T-helper 2 cell treated with Interferon-gamma antibody and Interleukin-4, amounts not matched to agents 5 μg/mL and 100 μg/mL, for 36 hours (primary cell): ENCODE data around the gene CTRB1.

Source experiments
- DNase-seq: peaks from one replicate; pipeline ENCODE4 v3.0.0; 2021; ENCODE audit warnings: low spot score
- H3K27ac Mint-ChIP-seq: one replicate; pipeline ENCODE4 v1.8.0; 2021; ENCODE audit warnings: mild to moderate bottlenecking, mixed read lengths
- H3K27me3 Mint-ChIP-seq: one replicate; pipeline ENCODE4 v1.8.0; 2021; ENCODE audit warnings: low read depth, mixed read lengths
- H3K36me3 Mint-ChIP-seq: one replicate; pipeline ENCODE4 v1.8.0; 2021; ENCODE audit warnings: low read depth, mixed read lengths
- H3K4me1 Mint-ChIP-seq: one replicate; pipeline ENCODE4 v1.8.0; 2021; ENCODE audit warnings: low read depth, mixed read lengths
- H3K4me3 Mint-ChIP-seq: one replicate; pipeline ENCODE4 v1.8.0; 2022; ENCODE audit warnings: mild to moderate bottlenecking, moderate library complexity, mixed read lengths
- H3K9me3 Mint-ChIP-seq: one replicate; pipeline ENCODE4 v1.8.0; 2021; ENCODE audit warnings: mixed read lengths

The CTRB1 gene

DNA sequence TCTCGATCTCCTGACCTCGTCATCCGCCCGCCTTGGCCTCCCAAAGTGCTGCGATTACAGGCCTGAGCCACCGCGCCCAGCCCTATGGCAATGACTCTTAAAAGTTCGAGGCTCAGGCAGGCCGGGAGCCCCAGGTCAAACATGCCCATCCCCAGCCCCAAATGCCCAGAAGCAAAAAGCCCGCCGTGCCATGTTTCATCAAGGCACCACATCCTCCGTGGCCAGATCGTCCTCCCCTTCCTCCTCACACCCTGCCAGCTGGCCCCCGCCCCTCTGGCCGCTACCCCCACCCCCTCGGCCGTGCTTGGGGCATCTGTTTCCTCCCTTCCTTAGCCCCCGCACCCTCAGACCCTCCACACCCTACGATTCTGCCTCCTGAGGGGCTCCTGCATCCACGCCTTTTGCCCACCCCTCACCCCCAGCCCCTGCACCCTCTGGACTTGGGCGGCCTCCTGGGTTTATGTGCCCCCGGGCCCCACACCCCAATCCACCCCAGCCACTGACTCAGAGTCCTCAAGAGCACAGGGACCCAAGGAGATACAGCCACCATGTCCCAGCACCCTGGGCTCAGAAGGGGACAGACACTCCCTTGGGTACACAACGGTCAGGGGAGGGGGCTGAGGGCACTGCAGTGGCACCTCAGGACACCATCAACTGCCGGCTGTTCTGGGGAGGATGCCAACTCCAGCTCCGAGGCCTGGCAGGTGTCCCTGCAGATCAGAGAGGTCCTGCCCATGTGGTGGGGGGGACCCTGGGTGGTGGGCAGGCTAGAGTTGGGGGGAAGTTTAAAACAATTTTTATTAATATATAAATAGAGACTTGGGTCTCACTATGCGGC lies 7.1 kb downstream of the CTRB1 start:
- Mint-ChIP-seq H3K36me3 (no peaks in the 10 kb centered on the region), H3K27ac (no peak overlapping the region), H3K4me3 (no peak overlapping the region), H3K4me1 (no peaks in the 10 kb centered on the region), H3K9me3 (no peaks in the 10 kb centered on the region), H3K27me3 (no peaks in the 10 kb centered on the region)
- DNase-seq: no peak

DNA sequence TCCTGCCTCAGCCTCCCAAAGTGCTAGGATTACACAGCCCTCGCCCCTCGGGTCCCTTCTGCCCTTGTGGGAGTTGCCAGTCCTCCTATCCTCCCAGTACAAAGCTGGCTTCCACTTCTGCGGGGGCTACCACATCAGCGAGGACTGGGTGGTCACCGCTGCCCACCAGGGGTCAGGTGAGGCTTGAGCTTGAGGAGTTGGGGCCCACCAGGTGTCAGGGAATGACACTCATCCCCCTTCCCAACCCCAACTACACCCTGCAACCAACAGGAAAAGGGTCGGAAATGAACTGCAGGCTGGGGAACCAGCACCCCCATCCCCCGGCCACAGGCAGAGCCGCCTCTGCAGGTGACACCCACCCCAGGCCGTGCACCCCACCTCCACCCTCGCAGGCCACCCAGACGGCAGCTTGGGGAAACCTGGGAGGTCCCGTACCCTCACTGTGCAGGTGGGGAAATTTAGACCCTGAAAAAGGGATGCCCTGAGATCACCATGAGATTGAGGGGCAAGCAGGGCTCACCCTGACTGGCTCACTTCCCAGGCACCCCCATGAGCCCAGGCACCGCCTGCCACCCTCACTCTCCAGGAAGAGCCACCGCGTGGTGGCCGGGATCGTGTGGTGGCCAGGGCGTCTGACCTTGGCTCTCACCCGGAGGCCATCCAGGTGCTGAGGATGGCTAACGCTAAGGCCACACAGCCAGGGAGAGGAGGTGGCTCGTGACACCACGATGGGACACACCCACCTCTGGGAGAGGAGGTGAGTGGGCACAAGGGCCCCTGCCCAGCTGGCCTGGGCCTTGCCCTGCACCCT lies 8.0 kb downstream of the CTRB1 start:
- H3K27me3 Mint-ChIP-seq: no peaks in the 10 kb centered on the region
- no peak overlapping the region for H3K4me3 Mint-ChIP-seq
- H3K36me3 Mint-ChIP-seq: no peaks in the 10 kb centered on the region
- no peaks in the 10 kb centered on the region for H3K4me1 Mint-ChIP-seq
- H3K27ac Mint-ChIP-seq: no peak overlapping the region
- DNase-seq: no peak
- no peaks in the 10 kb centered on the region for H3K9me3 Mint-ChIP-seq

DNA sequence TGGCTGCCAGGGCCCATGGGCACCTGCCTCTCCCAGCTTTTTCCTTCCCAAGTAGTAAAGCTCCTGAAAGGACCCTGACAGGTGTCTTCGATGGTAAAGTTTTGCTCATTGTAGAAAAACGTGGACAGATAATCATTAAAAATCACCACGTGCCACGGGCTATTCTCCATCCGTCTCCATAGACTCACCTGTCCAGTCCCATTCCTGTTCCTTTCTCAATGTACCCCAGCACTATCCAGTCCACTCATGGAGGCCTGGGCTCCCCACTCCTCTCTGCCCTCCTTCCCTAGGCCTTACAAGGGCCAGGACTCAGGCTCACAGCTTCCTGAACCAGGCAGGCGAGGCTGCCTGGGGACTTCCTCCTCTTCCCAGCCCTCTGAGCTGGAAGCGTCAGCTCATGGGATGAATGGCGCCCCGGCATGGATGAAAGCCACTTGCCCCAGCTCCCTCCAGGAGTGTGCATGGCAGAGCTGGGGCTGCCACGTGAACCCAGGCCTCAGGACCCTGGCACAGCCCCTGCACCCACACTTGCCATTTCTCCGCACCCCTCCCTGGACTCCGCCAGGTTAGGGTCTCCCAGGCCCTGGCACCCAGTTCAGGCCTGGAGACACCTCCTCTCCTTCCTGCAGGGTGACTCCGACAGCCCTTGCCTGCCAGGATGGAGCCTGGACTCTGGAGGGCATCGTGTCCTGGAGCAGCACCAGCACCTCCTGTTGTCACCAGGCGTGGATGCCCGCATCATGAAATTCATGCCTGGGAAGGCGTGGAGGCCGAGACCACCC lies 8.8 kb downstream of the CTRB1 start:
- Mint-ChIP-seq H3K27me3 (no peaks in the 10 kb centered on the region), H3K4me1 (no peaks in the 10 kb centered on the region), H3K4me3 (no peak overlapping the region), H3K9me3 (no peaks in the 10 kb centered on the region), H3K36me3 (no peaks in the 10 kb centered on the region), H3K27ac (no peak overlapping the region)
- no peak for DNase-seq

DNA sequence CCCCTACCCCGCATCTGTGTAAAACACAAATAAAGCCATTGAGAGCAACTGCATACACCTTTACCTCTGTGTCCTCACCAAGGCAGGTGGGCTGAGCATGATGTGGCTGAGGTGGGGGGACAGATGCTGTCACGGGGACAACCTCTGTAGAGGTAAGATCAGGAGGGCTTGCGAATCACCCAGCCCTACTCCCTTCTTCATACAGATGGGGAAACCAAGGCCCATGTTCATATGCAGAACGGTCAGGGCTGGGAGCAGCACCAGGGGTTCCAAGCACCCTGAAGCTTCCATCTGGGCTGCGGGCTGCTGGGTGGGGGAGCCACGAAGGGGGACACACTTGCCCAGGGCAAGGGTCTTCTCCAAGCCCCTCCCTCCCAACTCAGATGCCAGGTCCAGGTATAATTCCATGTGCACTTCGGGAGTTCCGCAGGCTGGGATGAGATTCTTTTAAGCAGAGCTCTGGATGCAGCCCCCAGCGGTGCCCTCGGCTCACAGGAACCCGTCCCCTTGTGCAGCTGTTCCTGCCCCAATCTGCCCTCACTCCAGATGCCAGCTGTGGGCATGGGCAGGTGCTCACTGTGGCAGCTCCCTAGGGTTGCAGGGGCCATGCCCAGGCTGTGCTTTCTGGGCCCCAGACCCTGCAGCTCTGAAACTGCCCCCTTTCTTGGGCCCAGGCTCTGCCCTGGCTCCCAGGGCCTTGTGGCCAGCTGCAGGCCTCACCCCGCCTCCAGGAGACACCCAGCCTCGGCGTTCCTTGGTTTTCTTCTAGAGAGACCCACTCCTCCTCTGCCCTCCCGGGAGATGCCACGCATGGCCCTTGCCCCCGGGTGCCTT lies 9.6 kb downstream of the CTRB1 start:
- Mint-ChIP-seq H3K27ac (no peak overlapping the region), H3K27me3 (no peaks in the 10 kb centered on the region), H3K4me1 (no peaks in the 10 kb centered on the region), H3K9me3 (no peaks in the 10 kb centered on the region), H3K4me3 (no peak overlapping the region), H3K36me3 (no peaks in the 10 kb centered on the region)
- no peak for DNase-seq

DNA sequence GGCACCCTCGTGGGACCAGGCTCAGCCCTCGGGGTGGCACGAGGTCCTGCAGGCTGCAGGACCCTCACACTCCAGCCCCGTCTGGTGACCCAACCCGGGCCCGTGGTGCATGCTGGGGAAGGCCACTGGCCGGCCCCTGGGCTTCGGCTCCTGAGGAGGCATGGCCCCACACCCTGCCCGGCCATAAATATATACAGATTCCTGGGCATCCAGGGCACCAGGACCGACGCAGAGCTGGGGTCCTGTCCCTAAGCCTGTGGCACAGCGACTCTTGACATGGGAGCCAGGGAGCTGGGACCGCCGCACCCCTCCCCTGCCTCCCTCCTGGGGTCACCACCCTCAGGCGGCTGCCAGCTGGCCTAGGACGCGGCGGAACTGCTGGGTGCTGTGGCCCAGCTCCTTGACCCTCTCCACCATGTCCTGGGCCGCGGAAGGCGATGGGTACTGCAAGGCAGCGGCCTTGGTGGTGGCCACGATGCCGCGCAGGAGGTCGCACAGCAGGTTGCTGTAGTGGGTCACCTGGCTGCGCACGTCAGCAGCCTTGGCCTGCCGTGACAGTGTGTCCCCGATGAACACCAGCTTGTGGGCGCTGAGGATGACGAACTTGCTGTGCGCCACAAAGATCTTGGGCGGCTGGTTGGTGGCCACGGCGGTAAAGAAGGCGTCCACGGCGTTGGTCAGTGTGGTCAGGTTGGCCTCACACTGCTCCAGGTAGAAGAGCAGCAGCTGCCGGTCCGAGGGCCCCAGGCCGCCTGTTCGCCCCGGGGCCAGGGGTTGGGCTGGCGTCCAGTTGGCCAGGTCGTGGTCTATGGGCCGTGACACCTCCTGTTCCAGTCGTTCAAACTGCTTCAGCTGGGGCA lies 10.6 kb downstream of the CTRB1 start:
- Mint-ChIP-seq H3K36me3 (no peaks in the 10 kb centered on the region), H3K9me3 (no peaks in the 10 kb centered on the region), H3K27ac (no peak overlapping the region), H3K27me3 (no peaks in the 10 kb centered on the region), H3K4me3 (no peak overlapping the region), H3K4me1 (peaks cover 2% of the 10 kb centered on the region)
- DNase-seq: no peak

DNA sequence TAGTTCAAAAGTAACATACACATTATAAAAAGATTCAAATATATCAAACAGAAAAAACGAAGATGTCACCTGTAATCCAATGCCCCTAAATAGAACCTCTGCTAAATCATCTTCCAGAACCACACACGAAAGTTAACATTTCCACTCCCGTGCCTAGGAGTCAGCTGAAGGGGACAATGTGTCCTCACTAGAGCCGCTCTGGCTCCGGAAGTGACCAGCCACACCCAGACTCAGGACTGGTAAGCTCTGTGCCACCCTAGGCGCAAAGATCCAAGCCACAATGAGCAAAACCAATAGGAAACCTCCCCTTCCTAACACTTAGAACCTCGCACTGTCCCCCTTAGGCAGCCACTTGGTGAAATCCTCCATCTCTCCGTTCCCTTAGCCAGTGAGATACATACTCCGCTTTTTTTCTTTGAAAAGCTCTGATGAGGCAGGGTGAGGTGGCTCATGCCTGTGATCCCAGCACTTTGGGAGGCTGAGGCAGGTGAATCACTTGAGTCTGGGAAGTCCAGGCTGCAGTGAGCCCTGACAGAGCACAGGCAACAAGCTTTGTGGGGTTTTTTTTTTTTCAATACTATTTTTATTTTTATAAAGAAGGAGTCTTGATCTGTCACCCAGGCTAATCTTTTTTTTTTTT lies 11.8 kb downstream of the CTRB1 start:
- no peak for DNase-seq
- Mint-ChIP-seq H3K27ac (no peak overlapping the region), H3K4me1 (peaks cover 2% of the 10 kb centered on the region), H3K9me3 (no peaks in the 10 kb centered on the region), H3K36me3 (no peaks in the 10 kb centered on the region), H3K27me3 (no peaks in the 10 kb centered on the region), H3K4me3 (no peak overlapping the region)

DNA sequence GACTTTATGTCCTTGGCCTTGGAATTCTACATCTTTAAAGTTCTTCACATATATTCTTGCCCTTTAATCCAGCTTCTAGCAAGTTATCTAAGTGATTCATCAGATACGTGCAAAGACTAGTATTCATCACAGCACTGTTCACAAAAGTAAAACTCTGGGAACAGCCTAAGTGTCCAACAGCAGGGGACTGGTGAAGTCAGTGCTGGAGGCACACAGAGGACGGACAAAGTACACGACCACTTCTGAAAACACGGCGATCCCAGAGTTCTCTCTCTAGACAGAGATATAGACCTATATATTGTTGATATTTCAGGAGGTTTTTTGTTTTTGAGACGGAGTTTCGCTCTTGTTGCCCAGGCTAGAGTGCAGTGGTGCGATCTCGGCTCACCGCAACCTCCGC lies 12.8 kb downstream of the CTRB1 start:
- Mint-ChIP-seq H3K27me3 (no peaks in the 10 kb centered on the region), H3K4me3 (no peak overlapping the region)
- no peak for DNase-seq

DNA sequence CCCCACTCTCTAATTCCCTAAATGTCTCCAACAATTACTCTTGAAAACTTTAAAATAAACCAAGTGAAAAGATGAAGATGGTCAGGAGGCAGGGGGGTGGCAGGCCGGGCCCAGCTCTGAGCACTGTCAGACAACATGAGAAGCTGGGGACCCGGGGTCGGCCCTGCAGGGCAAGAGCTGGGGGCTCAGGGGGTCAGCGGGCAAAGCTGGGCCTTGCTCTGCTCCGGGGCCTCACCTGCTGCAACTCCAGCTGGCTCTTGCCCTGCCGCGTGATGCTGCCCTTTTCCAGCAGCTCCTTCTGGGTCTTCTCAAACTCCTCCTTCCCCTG lies 14.8 kb downstream of the CTRB1 start:
- H3K9me3 Mint-ChIP-seq: no peaks in the 10 kb centered on the region
- no peak overlapping the region for H3K4me3 Mint-ChIP-seq
- H3K27ac Mint-ChIP-seq: no peak overlapping the region
- DNase-seq: no peak
- H3K27me3 Mint-ChIP-seq: no peaks in the 10 kb centered on the region
- H3K36me3 Mint-ChIP-seq: no peaks in the 10 kb centered on the region
- H3K4me1 Mint-ChIP-seq: peaks cover 2% of the 10 kb centered on the region

More for the DNA sequence above, 12.8 kb downstream of the CTRB1 start:
- no peak overlapping the region for H3K27ac Mint-ChIP-seq
- H3K36me3 Mint-ChIP-seq: no peaks in the 10 kb centered on the region
- peaks cover 2% of the 10 kb centered on the region for H3K4me1 Mint-ChIP-seq
- H3K9me3 Mint-ChIP-seq: no peaks in the 10 kb centered on the region

DNA sequence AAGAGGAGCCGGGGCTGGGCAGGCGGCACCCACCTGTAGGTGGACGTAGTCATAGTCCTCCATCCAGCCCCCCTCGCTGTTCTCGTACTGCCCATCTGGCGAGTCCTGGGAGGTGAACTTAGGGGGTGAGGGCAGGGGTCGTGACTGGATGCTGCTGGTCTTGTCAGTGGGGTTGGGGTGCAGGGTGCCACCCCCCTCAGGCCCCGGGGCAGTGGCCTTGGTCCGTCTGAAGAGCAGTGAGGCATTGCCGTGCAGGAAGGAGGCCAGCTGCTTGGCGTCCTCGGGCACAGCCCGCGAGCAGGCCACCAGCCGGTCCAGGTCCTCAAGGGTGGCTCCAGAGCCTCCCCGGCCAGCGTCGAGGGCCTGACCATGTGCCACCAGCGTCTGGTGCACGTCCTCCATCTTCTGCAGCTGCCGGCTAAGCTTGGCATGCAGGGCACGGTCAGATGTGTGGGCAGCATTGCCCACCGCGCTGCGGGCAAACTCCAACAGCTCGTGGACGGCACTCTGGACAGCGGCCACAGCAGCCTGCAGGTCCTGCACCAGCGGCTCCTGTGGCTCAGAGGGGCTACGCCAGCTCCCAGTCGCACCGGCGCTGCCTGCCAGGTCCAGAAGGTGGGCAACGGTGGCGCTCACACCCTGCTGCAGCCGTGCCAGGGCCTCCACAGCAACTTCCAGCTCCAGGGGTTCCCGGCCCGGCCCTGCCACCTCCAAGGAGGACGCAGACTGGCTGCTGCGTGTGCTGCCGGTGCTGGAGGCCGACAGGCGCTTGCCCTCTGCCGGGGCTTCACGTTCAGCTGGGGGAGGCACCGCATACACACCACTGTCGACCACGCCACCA lies 16.3 kb downstream of the CTRB1 start:
- H3K4me3 Mint-ChIP-seq: no peak overlapping the region

DNA sequence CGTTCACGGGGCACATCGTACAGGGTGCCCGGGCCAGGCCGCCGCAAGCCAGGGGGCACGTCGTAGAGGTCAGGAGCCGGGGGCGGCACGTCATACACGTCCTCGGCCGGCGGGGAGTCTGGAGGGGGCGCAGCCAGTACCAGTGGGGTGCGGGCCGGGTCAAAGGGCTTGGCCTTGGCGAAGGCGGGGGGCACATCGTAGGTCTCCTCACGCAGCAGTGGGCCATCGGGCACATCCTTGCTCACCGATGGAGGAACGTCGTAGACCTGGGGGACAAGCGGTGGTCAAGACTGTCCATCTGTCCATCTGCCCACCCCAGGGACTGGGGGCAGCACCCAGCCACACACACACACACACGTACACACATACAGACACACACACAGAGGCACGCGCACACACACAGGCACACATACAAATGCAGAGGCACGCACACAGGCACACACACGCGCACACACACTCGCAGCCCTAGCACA lies 17.0 kb downstream of the CTRB1 start:
- Mint-ChIP-seq H3K27me3 (no peaks in the 10 kb centered on the region), H3K36me3 (no peaks in the 10 kb centered on the region), H3K27ac (no peak overlapping the region), H3K4me3 (no peak overlapping the region), H3K4me1 (peaks cover 2% of the 10 kb centered on the region), H3K9me3 (no peaks in the 10 kb centered on the region)
- no peak for DNase-seq

More for the DNA sequence above, 16.3 kb downstream of the CTRB1 start:
- H3K27me3 Mint-ChIP-seq: no peaks in the 10 kb centered on the region
- H3K27ac Mint-ChIP-seq: no peak overlapping the region
- no peaks in the 10 kb centered on the region for H3K9me3 Mint-ChIP-seq
- no peaks in the 10 kb centered on the region for H3K36me3 Mint-ChIP-seq
- peaks cover 2% of the 10 kb centered on the region for H3K4me1 Mint-ChIP-seq
- DNase-seq: no peak

DNA sequence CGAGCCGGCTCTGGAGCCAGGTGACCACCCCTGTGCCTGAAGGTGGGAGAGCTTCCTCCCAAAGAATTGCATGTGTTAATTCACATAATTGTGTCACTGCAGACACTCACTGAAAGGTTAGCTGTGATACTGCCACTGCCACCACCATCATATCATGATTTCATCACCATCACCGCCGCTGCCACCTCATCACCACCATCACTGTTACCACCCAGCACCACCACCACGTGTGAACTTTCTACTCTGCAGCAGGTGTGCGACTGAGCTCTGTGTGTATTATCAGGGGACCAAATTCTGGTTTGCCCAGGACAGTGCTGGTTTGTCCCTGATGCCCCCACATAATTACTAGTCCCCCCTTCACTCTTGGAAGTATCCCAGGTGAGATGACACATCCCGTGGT lies 17.4 kb downstream of the CTRB1 start:
- H3K4me1 Mint-ChIP-seq: peaks cover 2% of the 10 kb centered on the region
- no peak overlapping the region for H3K4me3 Mint-ChIP-seq
- H3K27me3 Mint-ChIP-seq: no peaks in the 10 kb centered on the region
- no peak for DNase-seq
- H3K27ac Mint-ChIP-seq: no peak overlapping the region
- no peaks in the 10 kb centered on the region for H3K9me3 Mint-ChIP-seq
- no peaks in the 10 kb centered on the region for H3K36me3 Mint-ChIP-seq
